ENCODE measurements around the gene GNB1L.
A peak's percentile ranks its signal among the peaks of the same experiment; 100 is the strongest.

Gene GNB1L

GRCh38 chr22:19799322-19800190, 55.1 kb downstream of the GNB1L start:
- H3K4me3 ChIP-seq (ENCODE audit: low read depth, low read length), result no peak overlapping the region
- peak; percentile 94 for DNase-seq (ENCODE audit: low read depth, low spot score)
- in situ Hi-C loops (cut with HindIII; ENCODE audit: low sequenced_read_pairs), result no loop called here
- TF ChIP-seq CTCF (IDR thresholded peaks at IDR 0.05; ENCODE audit: low read depth, low read length), result no peak

DNA sequence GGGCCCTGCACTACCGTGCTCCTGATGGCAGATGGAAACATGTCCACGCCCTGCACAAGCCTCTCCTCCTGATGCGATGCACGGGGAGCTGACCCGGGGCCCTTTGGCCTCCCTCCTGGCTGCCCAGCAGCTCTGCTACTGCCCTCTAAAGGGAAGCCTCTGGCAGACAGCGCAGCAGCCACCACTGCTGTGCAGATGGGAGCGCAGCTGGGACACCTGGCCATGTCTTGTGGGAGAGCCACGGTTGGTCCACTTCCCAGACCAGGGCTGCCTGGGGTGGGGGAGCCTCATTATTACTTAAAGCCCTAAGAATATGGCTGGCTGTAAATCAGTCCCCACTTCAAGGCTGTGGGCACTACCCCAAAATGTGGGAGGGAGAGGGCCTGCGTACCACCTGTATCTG, 55.8 kb downstream of the GNB1L start:
- no peak overlapping the region for H3K4me3 ChIP-seq (ENCODE audit: low read depth, low read length)
- TF ChIP-seq CTCF (IDR thresholded peaks at IDR 0.05; ENCODE audit: low read depth, low read length), result no peak
- in situ Hi-C loops (cut with HindIII; ENCODE audit: low sequenced_read_pairs), result no loop called here
- DNase-seq (ENCODE audit: low read depth, low spot score), result no peak

DNA sequence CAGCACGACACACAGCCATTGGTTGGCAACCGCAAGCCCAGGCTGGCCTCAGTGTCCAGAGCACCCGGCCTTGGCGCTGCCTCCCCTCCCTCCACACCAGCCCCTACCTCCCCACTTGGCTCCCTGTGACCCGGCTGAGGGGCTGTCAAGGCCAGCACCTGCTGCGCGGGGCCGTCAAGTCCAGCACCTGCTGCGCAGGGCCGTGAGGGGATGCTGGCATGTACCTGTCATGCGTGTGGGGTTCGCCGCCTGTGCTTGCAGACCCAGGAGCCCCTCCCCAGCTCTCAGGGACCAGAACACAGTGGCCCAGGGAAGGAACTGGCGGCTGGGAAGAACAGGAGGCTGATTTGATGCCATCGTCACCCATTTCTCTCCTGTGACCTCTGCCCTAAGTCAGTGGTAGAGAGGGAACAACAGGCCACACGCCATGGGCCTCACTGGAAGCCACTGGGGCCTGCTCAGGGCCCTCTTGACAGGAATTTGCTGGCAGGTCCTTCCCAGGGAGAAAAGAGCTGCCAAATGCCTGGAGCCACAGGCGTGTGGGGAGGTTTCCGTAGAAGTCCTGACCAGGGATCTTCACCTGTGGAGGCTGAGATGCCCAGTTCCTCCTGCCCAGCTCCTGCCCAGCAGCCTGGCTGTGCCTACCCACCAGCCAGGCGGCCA, 56.5 kb downstream of the GNB1L start:
- DNase-seq (ENCODE audit: low read depth, low spot score), result no peak
- TF ChIP-seq CTCF (IDR thresholded peaks at IDR 0.05; ENCODE audit: low read depth, low read length), result no peak
- no peak overlapping the region for H3K4me3 ChIP-seq (ENCODE audit: low read depth, low read length)
- in situ Hi-C loops (cut with HindIII; ENCODE audit: low sequenced_read_pairs), result no loop called here

DNA sequence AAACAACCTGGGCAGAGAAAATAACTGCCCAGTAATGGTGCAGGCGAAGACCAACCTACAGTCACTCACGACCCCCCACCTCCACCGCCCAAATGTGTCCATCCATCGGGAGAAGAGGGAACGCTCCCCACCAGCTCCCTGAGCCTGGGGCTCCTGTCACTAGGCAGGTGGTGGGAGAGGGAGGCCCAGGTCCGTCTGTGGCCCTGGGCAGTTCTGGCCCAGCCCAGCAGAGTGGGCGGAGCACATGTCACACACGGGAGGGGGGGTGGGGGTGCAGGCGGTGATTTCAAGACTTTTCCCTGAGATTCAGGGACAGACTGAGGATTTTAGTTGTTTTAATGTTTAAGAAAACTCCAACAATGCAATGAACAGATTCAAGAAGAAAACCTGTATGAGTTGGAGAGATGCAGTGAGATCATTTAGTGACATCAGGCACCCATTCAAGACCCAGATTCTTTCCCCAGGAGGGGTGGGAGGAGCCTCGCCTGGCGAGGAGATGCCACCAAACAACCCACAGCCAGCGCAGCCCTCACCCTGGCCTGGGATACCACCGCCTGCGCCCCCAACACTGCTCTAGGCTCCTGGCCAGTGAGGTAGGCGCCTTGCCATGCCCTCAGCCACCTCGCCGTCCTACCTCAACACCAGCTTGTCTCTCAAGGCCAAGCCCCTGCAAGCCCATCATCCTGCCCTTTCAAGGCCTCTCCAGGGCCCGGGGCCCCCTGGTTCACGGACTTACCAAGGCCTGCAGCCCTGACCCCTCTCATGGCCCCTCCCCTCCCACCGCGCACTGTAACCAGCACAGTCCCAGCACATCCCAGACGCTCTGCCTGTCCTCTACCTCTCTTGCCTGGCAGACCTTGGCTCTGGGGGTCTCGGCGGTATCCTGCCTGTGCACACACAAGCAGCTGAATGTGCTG, 57.3 kb downstream of the GNB1L start:
- H3K4me3 ChIP-seq (ENCODE audit: low read depth, low read length), result no peak overlapping the region
- TF ChIP-seq CTCF (IDR thresholded peaks at IDR 0.05; ENCODE audit: low read depth, low read length), result no peak
- in situ Hi-C loops (cut with HindIII; ENCODE audit: low sequenced_read_pairs), result no loop called here
- no peak for DNase-seq (ENCODE audit: low read depth, low spot score)

DNA sequence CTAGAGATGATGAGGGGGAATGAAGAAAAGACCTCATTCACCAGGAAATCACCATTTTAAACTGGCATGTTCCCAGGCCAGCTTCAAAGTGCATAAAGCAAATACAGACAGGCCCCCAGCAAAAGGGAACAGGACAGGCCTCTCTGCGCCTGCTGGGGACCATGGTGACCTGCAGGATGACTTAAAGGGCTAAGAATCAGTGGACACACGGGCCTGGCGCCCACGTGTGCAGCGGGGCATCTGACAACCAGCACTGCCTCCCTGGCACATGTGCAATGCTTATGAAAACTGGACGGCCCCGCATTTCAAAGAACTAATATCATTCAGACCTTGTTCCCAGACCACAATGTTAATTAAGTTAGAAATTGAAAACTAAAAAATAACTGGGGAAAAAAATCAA, 58.5 kb downstream of the GNB1L start:
- no peak for DNase-seq (ENCODE audit: low read depth, low spot score)
- in situ Hi-C loops (cut with HindIII; ENCODE audit: low sequenced_read_pairs), result no loop called here
- no peak overlapping the region for H3K4me3 ChIP-seq (ENCODE audit: low read depth, low read length)
- no peak for TF ChIP-seq CTCF (IDR thresholded peaks at IDR 0.05; ENCODE audit: low read depth, low read length)

DNA sequence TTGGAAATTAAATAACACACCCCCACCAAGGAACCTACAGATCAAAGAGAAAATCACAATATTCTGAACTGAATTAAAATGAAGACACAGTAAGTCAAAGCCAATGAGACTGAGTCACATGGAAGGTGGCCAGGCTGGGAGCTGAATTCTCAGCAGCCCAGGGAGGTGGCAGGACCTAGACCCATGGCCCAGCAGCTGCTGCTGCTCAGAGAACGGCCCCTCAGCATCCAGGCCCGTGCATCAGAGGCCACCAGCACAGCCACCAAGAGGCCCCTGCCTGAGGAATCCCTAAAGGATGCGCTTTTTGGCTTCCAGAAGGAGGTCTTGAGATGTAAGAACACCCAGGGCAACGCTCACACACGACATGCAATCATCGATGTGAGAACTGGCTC, 59.1 kb downstream of the GNB1L start:
- peak; percentile 42 for DNase-seq (ENCODE audit: low read depth, low spot score)
- H3K4me3 ChIP-seq (ENCODE audit: low read depth, low read length), result no peak overlapping the region
- in situ Hi-C loops (cut with HindIII; ENCODE audit: low sequenced_read_pairs), result no loop called here
- no peak for TF ChIP-seq CTCF (IDR thresholded peaks at IDR 0.05; ENCODE audit: low read depth, low read length)

Data from astrocyte of the spinal cord (primary cell).